Smooth muscle cell of the coronary artery (primary cell): ENCODE results near the gene OVAAL. TPM values are rescaled to one million over a fixed set of nuclear protein-coding genes. Genes with fewer than 3 reads are reported as not detected.

Experiments used
- total RNA-seq: library from RNA; depleted of rRNA; stranded (reverse); fragments of >200 nt; gene quantifications from 2 replicates; pipeline ENCODE4 v1.2.3, GENCODE V29; 2014; ENCODE audit warnings: low replicate concordance

OVAAL gene
- not detected in 2 replicates for total RNA-seq

GRCh38 chr1:180558664-180559063 is at the start of gene OVAAL:
Gene OVAAL, plus strand, starts transcription at chr1:180558964.

Other genes starting within 250 kb of the OVAAL start
- gene ACBD6, start 56.4 kb upstream of the OVAAL start, total RNA-seq: 60.8 and 66.7 TPM in 2 replicates
- gene XPR1, start 73.1 kb downstream of the OVAAL start, total RNA-seq: 14.9 and 28.9 TPM in 2 replicates